GM21447 (cell line): Measurements from ENCODE around the gene COL1A1.

ENCODE experiments used
- ATAC-seq: cut with Tn5 transposase; IDR thresholded peaks from one replicate; pipeline ENCODE4 v1.9.1; 2021; ENCODE audit not compliant: unreplicated experiment

Gene COL1A1

GRCh38 chr17:50161023-50161910, 40.2 kb downstream of the COL1A1 start:
- ATAC-seq: peak; percentile 82

- no peak for ATAC-seq
These were observed 43.5 kb downstream of the COL1A1 start for GRCh38 chr17:50157891-50158290.

GRCh38 chr17:50155115-50155819, 46.2 kb downstream of the COL1A1 start:
- no peak for ATAC-seq

- peak; percentile 33 for ATAC-seq
These were observed 46.8 kb downstream of the COL1A1 start for GRCh38 chr17:50154604-50155003.

GRCh38 chr17:50153650-50154575, 47.5 kb downstream of the COL1A1 start:
- no peak for ATAC-seq

- ATAC-seq: no peak
These were observed 48.7 kb downstream of the COL1A1 start for GRCh38 chr17:50152736-50153135.

GRCh38 chr17:50151937-50152547, 49.4 kb downstream of the COL1A1 start:
- no peak for ATAC-seq

- peak; percentile 27 for ATAC-seq
These were observed 50.1 kb downstream of the COL1A1 start for GRCh38 chr17:50151041-50151936.

GRCh38 chr17:50150354-50151040, 50.9 kb downstream of the COL1A1 start, which contains the start of gene PPP1R9B:
Gene PPP1R9B, minus strand, starts transcription at chr17:50150677. Its CDS starts 164 bp downstream, at chr17:50150513.
- ATAC-seq: no peak

- no peak for ATAC-seq
These were observed 51.7 kb downstream of the COL1A1 start for GRCh38 chr17:50149417-50150353.

- ATAC-seq: no peak
These were observed 52.4 kb downstream of the COL1A1 start for GRCh38 chr17:50149091-50149416.

- ATAC-seq: peak; percentile 46
These were observed 53.0 kb downstream of the COL1A1 start for GRCh38 chr17:50148226-50149090.

- ATAC-seq: no peak
These were observed 53.6 kb downstream of the COL1A1 start for GRCh38 chr17:50147841-50148225.

GRCh38 chr17:50146927-50147665, 54.3 kb downstream of the COL1A1 start:
- no peak for ATAC-seq

GRCh38 chr17:50146230-50146926, 55.1 kb downstream of the COL1A1 start:
- ATAC-seq: no peak
